Hepatic stellate cell (primary cell): ENCODE data around the gene CDT1.
A peak's percentile ranks its signal among the peaks of the same experiment; 100 is the strongest.

ENCODE experiments used
- DNase-seq: peaks from one replicate; pipeline ENCODE4 v3.0.0; 2011; ENCODE audit warnings: low spot score

The CDT1 gene

DNA sequence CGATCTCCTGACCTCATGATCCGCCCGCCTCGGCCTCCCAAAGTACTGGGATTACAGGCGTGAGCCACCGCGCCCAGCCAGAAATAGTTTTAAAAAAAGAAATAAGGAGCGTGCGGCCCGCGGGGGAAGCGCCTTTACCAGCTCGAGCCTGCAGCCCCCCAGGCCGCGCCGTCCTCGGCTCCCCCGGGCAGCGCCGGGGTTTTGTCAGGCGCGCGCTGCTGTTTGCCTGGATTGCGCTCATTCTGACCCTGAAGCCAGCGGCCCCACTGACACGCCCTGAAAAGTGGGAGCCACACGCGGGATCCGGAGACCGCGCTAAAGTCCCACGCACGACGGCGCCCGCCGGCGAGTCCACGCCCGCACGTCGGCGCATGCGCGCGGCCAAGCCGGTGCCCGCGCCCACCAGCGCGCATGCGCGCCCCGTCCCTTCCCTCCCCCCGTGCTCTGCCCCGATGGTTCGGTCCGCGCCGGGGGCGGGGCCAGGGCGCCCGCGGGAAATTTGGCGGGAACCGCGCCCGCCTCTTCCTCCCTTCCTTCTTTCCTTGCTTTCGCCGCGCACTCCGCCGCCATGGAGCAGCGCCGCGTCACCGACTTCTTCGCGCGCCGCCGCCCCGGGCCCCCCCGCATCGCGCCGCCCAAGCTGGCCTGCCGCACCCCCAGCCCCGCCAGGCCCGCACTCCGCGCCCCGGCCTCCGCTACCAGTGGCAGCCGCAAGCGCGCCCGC, at the start of gene CDT1:
TSS of gene CDT1 (plus strand) at position 526 of the 724 bp plus-strand sequence. CDS start at position 569, 43 bp downstream.
- peak; percentile 100 for DNase-seq

DNA sequence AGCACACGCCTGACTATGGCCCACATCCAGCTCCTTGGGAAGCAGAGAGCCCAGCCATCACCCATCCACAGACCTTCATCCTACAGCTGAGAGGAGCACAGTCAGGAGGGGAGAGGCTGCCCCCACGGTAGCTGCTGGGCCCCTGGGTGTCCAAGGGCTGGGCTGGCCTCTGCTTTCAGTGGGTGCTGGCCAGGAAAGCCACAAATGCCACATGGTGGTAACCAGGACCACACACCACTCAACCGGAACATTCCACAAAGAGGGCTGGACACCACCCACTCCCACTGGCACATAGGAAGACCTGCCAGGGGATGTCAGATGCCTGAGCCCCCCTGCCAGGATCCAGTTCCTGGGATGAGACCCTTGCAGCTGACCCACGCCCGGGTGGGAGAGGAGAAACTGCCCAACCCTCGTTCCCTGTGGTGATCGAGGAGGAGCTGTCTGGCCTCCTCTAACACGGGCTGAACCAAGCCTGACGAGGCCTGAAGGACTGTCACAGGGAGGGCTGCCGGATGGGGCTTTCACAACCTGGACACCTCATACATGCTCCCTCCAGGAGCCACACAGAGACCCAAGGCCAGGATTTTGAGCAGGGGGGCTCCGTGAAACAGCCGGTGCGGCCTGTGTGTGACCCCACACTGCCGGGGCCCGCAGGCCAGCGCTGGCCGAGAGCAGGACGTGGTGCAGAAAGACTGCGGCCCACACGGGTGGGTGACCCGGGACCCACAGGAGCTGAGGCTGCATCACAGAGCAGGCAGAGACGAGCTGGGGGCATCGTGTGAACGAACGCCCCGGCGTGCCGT, 49.3 kb upstream of the CDT1 start:
- no peak for DNase-seq

DNA sequence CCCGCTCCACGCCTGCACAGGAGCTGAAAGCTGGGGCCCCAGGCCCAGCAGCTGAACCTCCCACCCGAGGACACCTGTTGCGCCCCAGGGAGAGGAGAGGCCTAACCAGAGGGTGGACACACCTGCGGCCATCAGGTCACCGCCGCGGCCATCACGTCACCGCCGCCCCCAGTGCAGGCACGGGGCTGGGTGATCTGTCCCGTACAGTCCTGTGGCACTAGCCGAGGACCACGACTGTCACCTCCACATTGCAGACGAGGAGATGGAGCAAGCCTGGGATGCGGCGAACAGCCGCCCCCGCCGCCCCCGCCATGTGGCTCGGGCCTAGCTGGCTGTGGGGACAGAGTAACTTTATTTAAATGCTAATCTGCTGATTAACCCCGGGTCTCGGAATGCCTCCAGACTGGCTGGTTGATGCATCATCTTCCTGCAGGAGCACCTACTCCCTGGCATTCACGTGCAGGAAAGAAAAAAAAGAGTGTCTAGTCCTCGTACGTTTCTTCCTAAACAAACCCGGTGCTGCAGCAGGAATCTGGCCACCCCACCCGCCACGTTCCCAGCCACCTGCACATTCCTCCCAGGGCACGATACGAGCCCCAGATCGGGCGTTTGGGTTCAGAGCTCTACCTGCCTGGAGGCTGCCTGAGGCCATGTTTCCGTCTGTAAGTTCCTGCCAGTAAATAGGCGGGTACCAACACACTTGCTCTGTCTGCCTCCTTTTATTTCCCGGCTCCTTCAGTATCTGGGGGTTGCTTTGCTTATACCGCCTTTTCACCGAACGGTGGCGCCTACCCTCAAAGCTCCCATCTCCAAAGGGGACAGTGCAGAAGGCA, 48.5 kb upstream of the CDT1 start:
- DNase-seq = peak; percentile 74

DNA sequence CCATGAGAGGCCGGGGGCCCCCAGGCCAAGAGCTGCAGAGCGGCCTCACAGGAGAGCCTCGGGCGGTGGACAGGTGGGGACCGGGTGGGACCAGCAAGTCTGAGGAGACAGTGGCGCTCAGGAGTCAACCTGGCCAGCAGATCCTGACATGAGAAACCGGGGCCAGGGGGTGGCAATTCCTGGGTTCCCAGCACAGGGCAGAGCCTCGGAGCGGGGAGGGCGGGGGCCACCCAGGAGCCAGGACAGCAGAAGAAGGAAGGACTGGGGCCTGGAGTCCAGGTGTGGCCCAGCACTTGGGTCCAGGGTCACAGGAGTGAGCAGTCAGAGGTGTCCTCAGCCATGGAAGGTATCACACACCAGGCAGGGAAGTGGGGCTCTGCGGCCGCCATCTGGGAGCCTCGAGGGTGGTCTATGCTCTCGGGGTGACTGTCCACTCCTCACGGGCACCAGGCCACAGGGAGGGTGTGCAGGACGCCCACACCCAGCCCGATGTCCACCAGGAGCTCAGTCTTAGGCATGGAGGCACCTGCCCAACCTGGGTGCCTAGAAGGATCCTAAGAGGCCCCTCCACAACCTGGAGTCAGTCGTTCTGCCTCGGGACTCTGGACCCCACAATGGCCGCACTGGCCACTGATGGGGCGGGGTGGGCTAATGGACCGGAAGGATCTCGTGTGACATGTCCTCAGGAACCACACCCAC, 47.7 kb upstream of the CDT1 start:
- DNase-seq = no peak

DNA sequence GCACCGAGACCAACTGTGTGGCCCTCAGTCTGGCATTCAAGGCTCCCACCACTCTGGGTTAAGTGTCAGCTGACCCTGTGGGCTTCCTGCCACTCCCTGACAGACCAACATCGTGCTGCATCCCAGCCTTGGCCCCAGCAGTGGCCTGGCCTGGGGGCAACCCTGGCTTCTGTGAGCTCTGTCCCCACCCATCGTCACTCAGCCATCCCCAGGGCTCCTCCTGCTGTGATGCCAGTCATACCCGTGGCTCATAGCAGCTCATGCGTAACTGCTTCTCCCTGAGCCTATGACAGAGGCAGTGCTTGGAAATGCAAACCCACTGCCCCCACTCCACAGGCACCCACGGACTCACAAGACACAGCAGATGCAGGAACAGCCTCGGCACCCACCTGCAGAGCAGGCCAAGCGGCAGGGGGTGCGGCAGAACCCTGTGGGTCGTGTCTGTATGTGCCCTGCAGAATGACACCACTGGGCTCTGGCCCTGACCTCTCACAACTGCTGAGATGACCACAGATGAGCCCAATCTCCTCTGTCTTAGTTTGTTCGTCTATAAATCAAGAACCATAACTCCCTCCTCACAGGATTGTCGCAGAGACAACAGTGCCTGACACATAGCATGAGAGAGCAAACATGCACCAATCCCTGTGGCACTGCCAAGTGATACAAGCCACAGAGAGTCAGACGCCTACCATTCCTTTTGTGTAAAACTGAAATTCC, 45.2 kb upstream of the CDT1 start:
- no peak for DNase-seq

DNA sequence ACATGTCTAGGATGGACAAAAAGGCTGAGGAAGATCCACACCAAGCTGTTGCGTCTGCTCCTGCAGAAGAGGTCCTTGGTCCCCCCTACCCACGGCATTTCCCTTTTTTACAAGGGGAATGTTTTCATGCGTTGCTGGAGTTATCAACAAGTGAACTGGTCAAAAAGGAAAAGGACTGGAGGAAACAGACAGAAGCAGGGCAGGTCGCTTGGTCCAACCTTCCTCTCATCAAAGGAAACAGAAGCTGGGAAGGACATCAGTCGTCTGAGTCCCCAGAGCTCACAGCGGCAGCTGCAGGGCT, 44.7 kb upstream of the CDT1 start:
- no peak for DNase-seq

DNA sequence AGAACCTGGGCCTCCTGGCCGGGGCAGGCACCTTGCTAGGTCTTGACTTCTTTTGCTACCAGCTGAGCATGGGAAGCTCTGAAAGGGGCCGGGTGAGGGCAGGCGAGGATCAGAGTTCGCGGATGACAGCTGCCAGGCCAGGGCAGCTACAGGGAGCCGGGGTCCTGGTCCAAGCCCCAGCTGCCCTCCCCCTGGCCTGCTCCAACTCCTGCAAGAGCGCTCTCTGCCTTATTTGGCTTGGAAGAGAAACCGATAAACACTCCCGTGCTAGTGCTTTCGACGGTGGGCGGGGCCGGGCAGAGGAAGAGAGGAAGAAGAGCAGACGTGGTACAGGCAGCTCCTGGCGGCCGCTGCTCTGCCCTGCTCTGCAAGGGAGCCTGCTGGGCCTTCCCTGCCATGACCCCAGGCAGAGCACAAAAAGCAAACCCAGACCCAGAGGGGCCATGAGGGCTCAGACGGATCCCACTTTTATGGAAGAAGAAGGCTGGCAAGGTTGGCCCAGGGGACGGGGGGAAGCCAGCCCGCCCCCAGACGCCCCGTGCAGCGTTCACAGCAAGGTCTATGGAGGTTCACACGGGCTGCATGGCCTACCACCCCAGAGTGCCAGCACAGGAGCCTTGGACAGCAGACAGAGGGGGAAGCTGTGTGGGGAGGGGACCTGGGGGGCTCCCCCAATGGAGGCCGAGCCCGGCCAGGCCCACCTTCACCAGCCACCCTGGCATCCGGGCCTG, 44.2 kb upstream of the CDT1 start:
- DNase-seq = peak; percentile 69

DNA sequence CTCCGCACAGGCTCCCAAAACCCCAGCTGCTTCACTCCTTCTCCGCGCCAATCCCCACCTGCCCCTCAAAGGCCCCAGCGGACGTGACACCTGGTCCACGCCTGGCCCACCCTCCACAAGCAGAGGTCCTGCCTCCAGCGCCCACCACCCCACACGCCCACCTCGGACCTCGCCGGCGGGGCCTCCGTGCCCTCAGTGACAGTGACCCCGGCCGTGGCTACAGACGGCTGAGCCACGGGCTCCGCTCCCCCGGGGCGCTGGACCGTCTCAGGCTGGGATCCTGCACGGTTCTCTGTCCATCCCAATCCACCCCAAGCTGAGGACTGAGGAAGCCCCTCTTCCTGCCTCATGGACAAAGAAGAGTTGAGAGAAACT, 43.6 kb upstream of the CDT1 start:
- no peak for DNase-seq

DNA sequence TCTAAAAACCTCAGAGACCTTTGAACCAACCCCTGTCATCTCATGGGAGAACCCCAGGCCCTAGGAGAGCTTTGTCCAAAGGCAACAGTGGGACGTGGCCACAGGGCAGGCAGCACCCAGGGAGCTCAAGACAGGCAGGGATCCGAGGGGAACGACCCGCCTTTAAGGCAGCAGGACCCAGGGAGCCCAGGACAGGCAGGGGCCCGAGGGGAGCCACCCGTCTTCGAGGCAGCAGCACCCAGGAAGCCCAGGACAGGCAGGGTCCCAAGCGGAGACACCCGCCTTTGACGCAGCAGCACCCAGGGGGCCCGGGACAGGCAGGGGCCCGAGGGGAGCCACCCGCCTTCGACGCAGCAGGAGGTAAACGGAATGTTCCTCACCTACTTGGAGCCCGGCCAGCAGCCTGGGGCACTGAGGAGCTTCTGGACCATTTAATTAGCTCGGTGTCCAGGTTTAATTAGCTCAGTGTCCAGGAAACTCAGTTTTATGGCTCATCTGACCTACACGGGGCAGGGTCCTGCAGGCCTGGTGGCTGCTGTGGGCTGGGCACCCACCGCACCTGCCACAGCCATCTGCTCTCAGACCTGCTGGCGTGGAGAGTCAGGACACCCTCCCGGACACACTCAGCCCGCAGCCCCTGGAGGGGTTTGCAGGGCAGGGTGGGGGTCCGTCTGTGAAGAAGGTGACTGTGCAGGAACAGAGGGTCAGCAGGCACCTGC, 43.0 kb upstream of the CDT1 start:
- DNase-seq = no peak

DNA sequence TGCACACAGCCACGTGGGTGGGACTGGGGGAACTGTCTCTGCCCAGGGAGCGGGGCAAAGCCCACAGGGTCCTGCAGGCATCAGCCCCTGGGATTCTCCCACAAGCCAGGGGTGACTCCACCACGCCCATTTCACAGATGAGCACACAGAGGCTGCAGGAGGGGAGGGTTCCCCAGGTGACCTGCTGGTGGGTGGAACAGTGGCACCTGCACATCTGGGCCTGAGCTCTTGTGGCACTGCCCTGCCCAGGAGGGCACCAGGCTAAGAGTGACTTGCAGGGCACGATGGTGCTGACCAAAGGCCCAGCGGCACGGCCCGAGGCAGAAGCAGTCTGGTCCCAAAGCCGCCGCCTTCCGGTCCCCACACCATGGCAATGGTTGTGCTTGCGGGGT, 42.5 kb upstream of the CDT1 start:
- no peak for DNase-seq

DNA sequence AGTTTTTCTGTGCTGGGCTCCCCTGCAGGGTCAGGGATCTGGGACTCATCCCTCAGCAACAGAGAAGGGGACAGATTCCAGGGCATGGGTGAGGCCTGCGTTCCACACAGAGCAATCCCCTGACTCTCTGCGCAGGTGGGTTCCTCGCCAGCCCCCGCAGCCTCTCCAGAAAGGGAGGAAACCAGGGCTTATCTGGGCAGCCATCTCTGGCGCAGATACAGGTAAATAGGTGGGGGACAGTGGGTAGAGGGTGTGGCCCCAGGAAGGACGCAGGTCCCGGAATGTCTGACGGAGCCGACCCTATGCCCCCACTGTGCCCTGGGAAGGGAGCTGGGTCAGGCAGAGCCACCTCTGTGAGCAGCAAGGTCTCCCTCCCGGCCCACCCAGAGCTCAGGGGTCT, 41.8 kb upstream of the CDT1 start:
- DNase-seq = no peak

DNA sequence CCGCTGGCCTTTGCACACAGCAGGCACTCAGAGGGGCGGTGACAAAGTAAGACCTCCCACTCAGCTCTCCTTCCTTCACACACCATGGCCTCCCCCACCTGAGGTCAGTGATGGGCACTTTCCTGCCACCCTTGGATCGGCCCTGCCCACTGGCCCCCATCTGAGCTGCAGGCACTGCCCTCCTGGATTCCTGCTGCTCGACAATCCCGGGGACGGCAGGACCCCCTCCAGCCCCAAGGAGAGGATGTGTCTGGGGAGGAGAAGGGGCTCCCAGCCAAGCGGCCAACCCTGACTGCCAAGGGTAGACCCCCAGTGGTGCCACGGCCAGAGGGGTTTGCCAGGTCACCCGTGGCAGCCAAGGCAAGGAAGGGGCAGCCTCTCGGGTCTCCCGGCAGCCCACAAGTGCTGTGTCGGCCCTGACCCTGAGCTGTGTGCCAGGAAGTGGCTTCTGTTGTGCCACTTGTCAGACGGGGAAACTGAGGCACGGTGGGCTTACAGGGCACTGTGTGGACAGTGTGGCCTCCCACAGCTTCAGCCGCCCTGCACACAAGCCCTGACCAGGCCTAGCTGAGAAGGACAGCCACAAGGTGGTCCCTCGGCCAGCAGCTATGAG, 41.2 kb upstream of the CDT1 start:
- DNase-seq = no peak

DNA sequence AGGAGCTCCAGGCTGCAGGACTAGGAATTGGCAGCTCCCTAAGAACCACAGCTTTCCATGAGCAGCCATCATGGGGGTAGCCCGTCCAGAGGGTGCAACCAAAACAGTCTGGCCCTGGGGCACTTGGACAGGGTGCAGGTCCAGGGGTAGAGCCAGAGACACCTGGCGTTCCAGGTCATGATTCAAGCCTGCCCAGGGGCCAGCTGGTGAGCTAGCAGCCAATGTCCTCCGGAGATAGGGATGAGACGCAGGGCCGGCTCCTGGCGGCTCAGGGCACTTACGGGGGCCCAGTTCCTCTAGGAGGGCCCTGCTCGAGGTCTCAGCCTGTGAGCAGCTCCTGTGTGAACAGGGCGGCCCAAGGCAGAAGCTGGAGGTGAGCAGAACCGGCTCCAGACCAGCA, 40.6 kb upstream of the CDT1 start:
- no peak for DNase-seq

DNA sequence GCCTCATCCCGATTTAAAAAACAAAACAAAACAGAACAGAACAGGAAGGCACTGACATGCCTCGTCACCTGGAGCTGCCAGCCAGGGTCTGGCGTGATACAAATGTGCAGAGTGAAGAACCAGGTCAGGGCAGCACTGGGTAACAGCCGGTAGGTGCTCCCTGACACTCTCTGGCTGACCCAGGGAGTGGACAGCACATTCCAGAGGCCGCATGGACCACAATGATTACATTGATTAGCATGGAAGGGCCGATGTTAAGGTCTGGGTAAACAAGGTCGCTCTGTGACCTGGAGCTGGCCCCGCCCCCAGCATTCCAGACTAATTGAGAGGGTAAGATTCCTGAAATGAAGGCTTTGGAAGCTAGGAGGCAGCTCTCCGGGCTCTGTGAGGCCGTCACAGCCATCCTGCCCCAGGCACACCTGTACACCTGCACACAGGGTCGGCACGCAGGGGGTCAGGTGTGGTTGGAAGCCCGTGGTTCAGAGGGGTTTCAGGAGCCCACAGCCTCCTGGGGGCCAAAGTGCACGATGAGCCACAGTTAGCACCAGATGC, 40.0 kb upstream of the CDT1 start:
- no peak for DNase-seq

DNA sequence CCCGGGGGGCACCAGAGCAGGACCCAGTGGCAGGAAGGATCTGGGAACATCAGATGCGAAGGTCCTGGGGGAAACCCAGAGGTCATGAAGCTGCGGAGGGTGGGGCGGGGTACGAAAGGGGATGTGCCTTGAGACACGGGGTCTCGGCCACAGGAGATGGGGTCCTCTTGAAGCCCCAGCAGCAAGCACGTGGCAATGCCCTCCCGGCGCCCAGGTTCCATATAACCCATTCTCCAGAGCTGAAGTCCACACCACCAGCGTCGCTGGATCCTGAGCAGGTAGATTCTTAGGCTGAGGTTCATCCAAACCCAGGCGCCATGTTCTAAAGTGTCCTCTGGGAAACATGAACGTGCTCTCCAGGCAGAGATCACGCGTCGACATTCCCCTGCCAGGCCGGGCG, 39.5 kb upstream of the CDT1 start:
- no peak for DNase-seq

DNA sequence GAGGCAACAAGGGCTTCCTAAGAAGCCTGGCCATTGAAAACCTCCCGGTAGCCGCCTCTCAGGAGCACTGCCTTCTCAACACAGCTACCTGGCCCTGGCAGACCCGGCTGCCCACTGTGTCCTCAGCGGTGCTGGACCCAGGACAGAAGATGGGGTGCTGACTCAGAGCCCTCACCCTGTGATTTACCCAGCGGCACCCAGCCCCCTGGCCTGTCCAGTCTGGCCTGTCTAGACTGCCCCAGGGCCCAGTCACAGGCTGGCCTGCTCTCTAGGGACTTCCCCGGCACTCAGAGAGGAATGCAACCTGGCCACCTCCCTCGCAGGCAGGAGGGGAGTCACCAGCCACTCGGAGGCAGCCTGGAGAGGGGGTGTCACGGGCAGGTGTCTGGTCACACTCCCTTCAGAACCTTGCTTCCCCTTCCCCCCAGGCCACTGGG, 38.7 kb upstream of the CDT1 start:
- DNase-seq = no peak

DNA sequence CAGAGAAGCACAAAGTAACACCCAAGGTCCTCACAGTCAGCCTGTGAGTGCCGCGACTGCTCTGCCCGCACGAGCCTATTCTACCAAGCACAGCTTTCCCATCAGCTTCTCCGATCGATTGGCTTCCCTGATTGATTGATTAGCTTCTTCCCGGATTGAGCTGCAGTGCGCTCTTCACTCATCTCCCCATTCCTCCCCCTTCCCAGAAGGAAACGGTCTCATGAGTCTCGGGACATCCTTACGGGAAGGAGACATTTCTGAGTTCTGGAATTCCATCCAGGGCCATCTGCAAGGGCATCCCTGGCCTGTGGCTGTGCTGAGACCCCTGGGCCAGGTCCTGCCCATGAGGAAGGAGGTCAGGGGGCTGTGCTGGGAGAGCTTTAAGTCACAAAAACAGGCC, 36.6 kb upstream of the CDT1 start:
- DNase-seq = no peak

DNA sequence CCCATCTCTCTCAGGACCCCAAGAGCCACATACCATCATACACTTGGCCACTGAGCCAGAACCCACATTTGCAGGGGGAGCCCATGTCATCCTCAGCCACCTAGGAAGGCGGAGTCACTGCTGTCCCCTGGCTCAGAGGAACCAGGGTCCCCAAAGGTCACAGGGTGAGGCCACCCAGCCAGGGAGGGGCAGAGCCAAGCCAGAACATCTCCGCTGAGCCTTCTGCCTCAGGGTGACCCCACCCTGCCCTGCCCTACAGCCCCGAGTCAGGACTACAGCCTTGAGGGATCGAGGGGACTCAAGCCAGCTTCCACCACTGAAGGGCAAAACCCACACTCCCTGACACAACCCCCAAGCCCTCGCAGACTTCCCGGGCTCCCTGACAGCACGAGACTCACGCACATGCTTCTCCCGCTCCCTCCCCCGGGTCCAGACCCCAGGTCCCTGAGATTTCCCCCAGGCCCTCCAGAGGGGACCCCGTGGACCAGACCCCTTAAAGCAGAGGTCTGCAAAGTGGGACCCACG, 36.0 kb upstream of the CDT1 start:
- DNase-seq = no peak

DNA sequence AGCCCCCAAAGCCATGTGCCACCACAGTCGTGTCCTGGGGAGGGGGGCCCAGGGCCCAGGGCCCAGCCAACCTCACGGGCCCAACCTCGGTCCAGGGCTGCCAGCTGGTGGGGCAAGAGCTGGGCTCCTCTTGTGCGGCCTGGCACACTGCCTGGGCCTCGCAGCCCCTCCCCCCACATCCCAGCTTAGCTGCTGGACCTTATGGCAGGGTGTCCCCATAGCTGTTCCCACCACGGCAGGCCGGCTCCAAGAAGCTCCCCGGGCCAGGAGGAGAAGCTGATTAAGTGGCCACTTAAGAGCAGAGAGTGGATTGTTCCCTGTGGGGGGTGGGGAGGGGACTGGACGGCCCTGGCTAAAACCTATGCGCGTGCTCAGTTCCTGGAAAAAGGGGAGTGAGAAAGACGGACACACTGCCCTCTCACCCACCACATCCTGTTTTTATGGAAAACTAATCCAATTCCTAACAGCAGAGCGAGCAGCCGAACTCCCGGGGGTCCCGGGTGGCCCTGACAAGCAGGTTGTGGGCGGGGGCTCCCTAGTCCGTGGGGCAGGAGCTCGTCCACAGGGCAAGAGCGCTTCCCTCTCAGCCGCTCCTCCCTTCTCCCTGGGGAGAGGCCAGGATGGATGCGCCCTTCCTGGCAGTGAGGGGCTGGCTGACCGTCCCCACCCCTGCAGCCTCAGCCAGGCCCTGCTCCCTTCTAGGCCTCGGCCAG, 35.4 kb upstream of the CDT1 start:
- peak; percentile 80 for DNase-seq
